GM12878 (cell line): Measurements from ENCODE around the gene FMNL2.

Source experiments
- CBX3 ChIP-seq: fragments of 200-600 bp; sonication (generic); IDR thresholded peaks from 2 replicates; pipeline ENCODE4 v1.6.1; 2016; ENCODE audit warnings: low read depth, borderline replicate concordance
- HDGF ChIP-seq: fragments of 450-650 bp; IDR thresholded peaks from 2 replicates; pipeline ENCODE4 v1.6.1; 2016; ENCODE audit warnings: antibody characterized with exemption
- JUND ChIP-seq: IDR thresholded peaks from 2 replicates; pipeline ENCODE4 v1.6.1; 2012; ENCODE audit warnings: low read depth, mild to moderate bottlenecking, low read length, improper control_type of control experiment, moderate library complexity
- NFYB ChIP-seq: IDR thresholded peaks from 2 replicates; pipeline ENCODE4 v1.6.1; 2011; ENCODE audit warnings: low read depth, mild to moderate bottlenecking, low read length, improper control_type of control experiment, moderate library complexity; ENCODE audit not compliant: insufficient read depth
- PAX8 ChIP-seq: fragments of 450-650 bp; IDR thresholded peaks from 2 replicates; pipeline ENCODE4 v1.6.1; 2017; ENCODE audit warnings: mild to moderate bottlenecking, moderate library complexity
- POLR2A ChIP-seq: IDR thresholded peaks from 2 replicates; pipeline ENCODE4 v1.6.1; 2011; ENCODE audit warnings: low read depth, mild to moderate bottlenecking, low read length
- RCOR1 ChIP-seq: conservative IDR thresholded peaks from 2 replicates; pipeline ENCODE4 v1.6.1; 2012; ENCODE audit warnings: low read depth, low read length, improper control_type of control experiment
- SIN3A ChIP-seq: IDR thresholded peaks from 2 replicates; pipeline ENCODE4 v1.6.1; 2012; ENCODE audit warnings: low read depth, low read length, improper control_type of control experiment
- TBL1XR1 ChIP-seq: IDR thresholded peaks from 2 replicates; pipeline ENCODE4 v1.6.1; 2012; ENCODE audit warnings: low read depth, low read length, improper control_type of control experiment
- TCF3 ChIP-seq: IDR thresholded peaks from 2 replicates; pipeline ENCODE4 v1.6.1; 2012; ENCODE audit warnings: low read depth, mild to moderate bottlenecking, low read length, borderline replicate concordance; ENCODE audit not compliant: insufficient read depth
- TF ChIP-seq, protein P1 (sequence below), 3 experiments: IDR thresholded peaks in 2 of 3; conservative IDR thresholded peaks in 1 of 3; 2 replicates each; pipeline ENCODE4 v1.5.1; 2011; ENCODE audit warnings: low read depth in 3 of 3, low read length in 3 of 3, mild to moderate bottlenecking in 3 of 3, control low read depth in 2 of 3, moderate library complexity in 2 of 3, inconsistent platforms in 1 of 3, mixed read lengths in 1 of 3; ENCODE audit not compliant: control insufficient read depth in 2 of 3, insufficient read depth in 1 of 3; ENCODE audit errors: extremely low read depth in 1 of 3
- TF ChIP-seq, protein P2 (sequence below): IDR thresholded peaks from 2 replicates; pipeline ENCODE4 v1.6.1; 2011; ENCODE audit warnings: low read depth, mild to moderate bottlenecking, low read length, moderate library complexity, borderline replicate concordance; ENCODE audit errors: extremely low read depth
- TF ChIP-seq, protein P3 (sequence below): IDR thresholded peaks from 2 replicates; pipeline ENCODE4 v1.6.1; 2012; ENCODE audit warnings: low read length, inconsistent platforms

- TF ChIP-seq HDGF (no peak), TCF3 (no peak), POLR2A (no peak), JUND (no peak), PAX8 (no peak), TBL1XR1 (no peak), SIN3A (no peak), RCOR1 (no peak), CBX3 (no peak), NFYB (no peak)
- TF ChIP-seq, protein P1, sequence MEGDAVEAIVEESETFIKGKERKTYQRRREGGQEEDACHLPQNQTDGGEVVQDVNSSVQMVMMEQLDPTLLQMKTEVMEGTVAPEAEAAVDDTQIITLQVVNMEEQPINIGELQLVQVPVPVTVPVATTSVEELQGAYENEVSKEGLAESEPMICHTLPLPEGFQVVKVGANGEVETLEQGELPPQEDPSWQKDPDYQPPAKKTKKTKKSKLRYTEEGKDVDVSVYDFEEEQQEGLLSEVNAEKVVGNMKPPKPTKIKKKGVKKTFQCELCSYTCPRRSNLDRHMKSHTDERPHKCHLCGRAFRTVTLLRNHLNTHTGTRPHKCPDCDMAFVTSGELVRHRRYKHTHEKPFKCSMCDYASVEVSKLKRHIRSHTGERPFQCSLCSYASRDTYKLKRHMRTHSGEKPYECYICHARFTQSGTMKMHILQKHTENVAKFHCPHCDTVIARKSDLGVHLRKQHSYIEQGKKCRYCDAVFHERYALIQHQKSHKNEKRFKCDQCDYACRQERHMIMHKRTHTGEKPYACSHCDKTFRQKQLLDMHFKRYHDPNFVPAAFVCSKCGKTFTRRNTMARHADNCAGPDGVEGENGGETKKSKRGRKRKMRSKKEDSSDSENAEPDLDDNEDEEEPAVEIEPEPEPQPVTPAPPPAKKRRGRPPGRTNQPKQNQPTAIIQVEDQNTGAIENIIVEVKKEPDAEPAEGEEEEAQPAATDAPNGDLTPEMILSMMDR (IDR thresholded peaks at IDR 0.05 in 2 of 3, conservative IDR thresholded peaks at IDR 0.05 in 1 of 3; ENCODE audit: control insufficient read depth in 2 of 3, extremely low read depth in 1 of 3, insufficient read depth in 1 of 3, low read depth in 3 of 3, low read length in 3 of 3), result no peak
- TF ChIP-seq, protein P2, sequence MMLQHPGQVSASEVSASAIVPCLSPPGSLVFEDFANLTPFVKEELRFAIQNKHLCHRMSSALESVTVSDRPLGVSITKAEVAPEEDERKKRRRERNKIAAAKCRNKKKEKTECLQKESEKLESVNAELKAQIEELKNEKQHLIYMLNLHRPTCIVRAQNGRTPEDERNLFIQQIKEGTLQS, result no peak
- TF ChIP-seq, protein P3, sequence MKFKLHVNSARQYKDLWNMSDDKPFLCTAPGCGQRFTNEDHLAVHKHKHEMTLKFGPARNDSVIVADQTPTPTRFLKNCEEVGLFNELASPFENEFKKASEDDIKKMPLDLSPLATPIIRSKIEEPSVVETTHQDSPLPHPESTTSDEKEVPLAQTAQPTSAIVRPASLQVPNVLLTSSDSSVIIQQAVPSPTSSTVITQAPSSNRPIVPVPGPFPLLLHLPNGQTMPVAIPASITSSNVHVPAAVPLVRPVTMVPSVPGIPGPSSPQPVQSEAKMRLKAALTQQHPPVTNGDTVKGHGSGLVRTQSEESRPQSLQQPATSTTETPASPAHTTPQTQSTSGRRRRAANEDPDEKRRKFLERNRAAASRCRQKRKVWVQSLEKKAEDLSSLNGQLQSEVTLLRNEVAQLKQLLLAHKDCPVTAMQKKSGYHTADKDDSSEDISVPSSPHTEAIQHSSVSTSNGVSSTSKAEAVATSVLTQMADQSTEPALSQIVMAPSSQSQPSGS, result no peak
Observed at GRCh38 chr2:152390837-152391236, 55.9 kb downstream of the FMNL2 start.
